Endothelial cell (in vitro differentiated cells): ENCODE measurements around the gene NIM1K. TPM values are rescaled to one million over a fixed set of nuclear protein-coding genes. Genes with fewer than 3 reads are reported as not detected.

Experiments
- DNase-seq: peaks from one replicate; pipeline ENCODE4 v3.0.0; 2021; ENCODE audit warnings: low spot score
- H3K27ac Mint-ChIP-seq: one replicate; pipeline ENCODE4 v1.8.0; 2021; ENCODE audit warnings: mixed read lengths, inconsistent platforms; ENCODE audit not compliant: unreplicated experiment
- H3K27me3 Mint-ChIP-seq: one replicate; pipeline ENCODE4 v1.8.0; 2021; ENCODE audit warnings: mild to moderate bottlenecking, moderate library complexity, mixed read lengths, inconsistent platforms; ENCODE audit not compliant: unreplicated experiment
- H3K36me3 Mint-ChIP-seq: one replicate; pipeline ENCODE4 v1.8.0; 2021; ENCODE audit warnings: mild to moderate bottlenecking, low read depth, mixed read lengths, inconsistent platforms; ENCODE audit not compliant: unreplicated experiment
- H3K4me1 Mint-ChIP-seq: one replicate; pipeline ENCODE4 v1.8.0; 2021; ENCODE audit warnings: mild to moderate bottlenecking, mixed read lengths, inconsistent platforms; ENCODE audit not compliant: unreplicated experiment
- H3K4me3 Mint-ChIP-seq: one replicate; pipeline ENCODE4 v1.8.0; 2021; ENCODE audit warnings: mild to moderate bottlenecking, mixed read lengths, inconsistent platforms; ENCODE audit not compliant: unreplicated experiment
- H3K9me3 Mint-ChIP-seq: one replicate; pipeline ENCODE4 v1.8.0; 2021; ENCODE audit warnings: mixed read lengths, inconsistent platforms; ENCODE audit not compliant: unreplicated experiment
- total RNA-seq: library from RNA; stranded (reverse); fragmentation: NEBNext Ultra II Directional; extraction: Animal tissue kit (Norgen Biotek cat#: 25700); gene quantifications from one replicate; pipeline ENCODE4 v1.2.1, GENCODE V29; 2021; ENCODE audit not compliant: unreplicated experiment
- TF ChIP-seq, protein P1 (sequence below): fragments of 200-600 bp; sonication (generic); IDR thresholded peaks from one replicate; pipeline ENCODE4 v1.5.0; 2021; ENCODE audit warnings: antibody characterized with exemption; ENCODE audit not compliant: unreplicated experiment

The NIM1K gene
- total RNA-seq, 1 donor from 2014 or later, result 0.15 TPM

DNA sequence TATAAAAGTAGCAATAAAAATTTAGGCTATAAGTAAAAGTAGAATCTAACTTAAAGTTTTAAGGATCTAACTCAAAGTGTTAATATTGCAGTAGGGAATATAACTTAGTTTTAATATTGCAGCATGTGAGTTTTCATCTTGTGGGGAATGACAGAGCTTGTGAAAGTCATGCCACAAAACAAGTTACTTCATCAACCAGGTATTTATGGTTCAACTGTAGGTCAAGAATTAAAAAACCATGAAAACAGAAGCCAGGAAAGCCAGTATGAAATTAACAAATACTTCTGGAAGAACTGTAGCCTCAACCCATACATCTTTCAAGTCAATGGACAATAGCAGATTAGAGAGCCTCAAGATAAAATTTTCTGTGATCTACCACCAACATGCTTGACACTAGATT, 102.2 kb downstream of the NIM1K start:
- H3K9me3 Mint-ChIP-seq, result no peaks in the 10 kb centered on the region
- no peak overlapping the region for H3K27ac Mint-ChIP-seq
- TF ChIP-seq, protein P1, sequence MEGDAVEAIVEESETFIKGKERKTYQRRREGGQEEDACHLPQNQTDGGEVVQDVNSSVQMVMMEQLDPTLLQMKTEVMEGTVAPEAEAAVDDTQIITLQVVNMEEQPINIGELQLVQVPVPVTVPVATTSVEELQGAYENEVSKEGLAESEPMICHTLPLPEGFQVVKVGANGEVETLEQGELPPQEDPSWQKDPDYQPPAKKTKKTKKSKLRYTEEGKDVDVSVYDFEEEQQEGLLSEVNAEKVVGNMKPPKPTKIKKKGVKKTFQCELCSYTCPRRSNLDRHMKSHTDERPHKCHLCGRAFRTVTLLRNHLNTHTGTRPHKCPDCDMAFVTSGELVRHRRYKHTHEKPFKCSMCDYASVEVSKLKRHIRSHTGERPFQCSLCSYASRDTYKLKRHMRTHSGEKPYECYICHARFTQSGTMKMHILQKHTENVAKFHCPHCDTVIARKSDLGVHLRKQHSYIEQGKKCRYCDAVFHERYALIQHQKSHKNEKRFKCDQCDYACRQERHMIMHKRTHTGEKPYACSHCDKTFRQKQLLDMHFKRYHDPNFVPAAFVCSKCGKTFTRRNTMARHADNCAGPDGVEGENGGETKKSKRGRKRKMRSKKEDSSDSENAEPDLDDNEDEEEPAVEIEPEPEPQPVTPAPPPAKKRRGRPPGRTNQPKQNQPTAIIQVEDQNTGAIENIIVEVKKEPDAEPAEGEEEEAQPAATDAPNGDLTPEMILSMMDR, result no peak
- H3K4me1 Mint-ChIP-seq, result no peaks in the 10 kb centered on the region
- peaks cover 54% of the 10 kb centered on the region for H3K36me3 Mint-ChIP-seq
- H3K4me3 Mint-ChIP-seq, result peak overlapping the region; percentile 28
- H3K27me3 Mint-ChIP-seq, result peaks cover 1% of the 10 kb centered on the region
- DNase-seq, result no peak

DNA sequence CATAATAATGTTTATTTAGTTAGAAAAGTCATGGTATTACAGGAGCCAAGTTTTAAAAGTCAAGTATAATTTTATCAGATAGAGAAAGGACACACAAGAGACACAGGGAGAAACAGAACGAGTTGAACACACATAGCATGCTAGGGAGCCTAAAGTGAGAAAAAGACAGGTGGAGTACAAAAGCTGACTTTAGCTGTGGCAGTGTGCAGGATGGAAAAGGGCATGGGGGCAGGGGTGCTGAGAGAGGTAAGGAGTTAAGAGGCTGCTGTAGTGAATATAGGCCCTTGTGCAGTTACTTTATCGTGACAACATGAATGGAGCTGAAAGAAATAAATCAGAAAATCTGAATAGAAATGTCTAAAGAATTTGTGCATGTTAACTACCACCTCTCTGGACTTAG, 103.2 kb downstream of the NIM1K start:
- no peak overlapping the region for H3K27ac Mint-ChIP-seq
- H3K27me3 Mint-ChIP-seq, result peaks cover 1% of the 10 kb centered on the region
- H3K9me3 Mint-ChIP-seq, result no peaks in the 10 kb centered on the region
- DNase-seq, result no peak
- H3K4me3 Mint-ChIP-seq, result no peak overlapping the region
- peaks cover 46% of the 10 kb centered on the region for H3K36me3 Mint-ChIP-seq
- no peaks in the 10 kb centered on the region for H3K4me1 Mint-ChIP-seq
- TF ChIP-seq, protein P1, result no peak

DNA sequence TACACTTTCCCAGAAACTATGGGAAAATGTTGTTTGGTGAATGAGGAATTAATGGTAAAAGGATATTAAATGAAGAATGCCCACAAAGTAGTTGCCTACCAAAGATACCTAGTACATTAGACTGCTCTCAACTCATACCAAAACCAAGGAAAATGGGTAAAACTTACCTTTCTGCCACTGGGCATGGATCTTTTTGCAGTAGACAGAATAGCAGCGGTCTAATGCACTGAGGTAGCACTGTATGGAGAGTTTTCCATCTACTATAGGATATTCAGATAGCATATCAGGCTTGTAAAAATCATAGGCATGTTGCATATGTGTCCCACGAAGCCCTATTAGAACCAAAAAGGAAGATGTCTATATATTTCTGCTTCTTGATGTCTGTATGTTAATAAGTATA, 104.8 kb downstream of the NIM1K start:
- Mint-ChIP-seq H3K4me3 (no peak overlapping the region), H3K27me3 (peaks cover 1% of the 10 kb centered on the region), H3K27ac (no peak overlapping the region), H3K36me3 (peaks cover 33% of the 10 kb centered on the region), H3K4me1 (peaks cover 9% of the 10 kb centered on the region), H3K9me3 (no peaks in the 10 kb centered on the region)
- no peak for DNase-seq
- TF ChIP-seq, protein P1, result no peak

DNA sequence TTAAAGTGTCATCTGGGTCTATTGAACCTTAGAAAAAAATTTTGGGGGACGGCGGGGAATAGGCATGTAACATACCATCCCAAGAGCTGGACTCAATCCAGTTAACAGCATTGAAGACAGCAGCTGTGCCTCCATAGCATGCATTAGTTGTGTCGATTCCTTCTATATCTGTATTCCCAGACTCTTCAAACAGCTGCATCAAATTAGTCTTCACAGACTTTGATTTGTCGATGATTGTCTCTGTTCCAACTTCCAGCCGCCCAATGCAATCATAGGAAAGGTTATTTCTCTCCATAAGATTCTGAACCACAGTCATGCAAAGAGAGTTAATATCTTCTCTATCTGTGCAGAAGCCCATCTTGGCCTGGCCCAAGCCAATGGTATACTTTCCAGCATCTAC, 106.4 kb downstream of the NIM1K start:
- TF ChIP-seq, protein P1, result no peak
- H3K27ac Mint-ChIP-seq, result no peak overlapping the region
- peaks cover 23% of the 10 kb centered on the region for H3K4me1 Mint-ChIP-seq
- H3K4me3 Mint-ChIP-seq, result no peak overlapping the region
- H3K36me3 Mint-ChIP-seq, result peaks cover 27% of the 10 kb centered on the region
- peaks cover 1% of the 10 kb centered on the region for H3K27me3 Mint-ChIP-seq
- H3K9me3 Mint-ChIP-seq, result no peaks in the 10 kb centered on the region
- no peak for DNase-seq

DNA sequence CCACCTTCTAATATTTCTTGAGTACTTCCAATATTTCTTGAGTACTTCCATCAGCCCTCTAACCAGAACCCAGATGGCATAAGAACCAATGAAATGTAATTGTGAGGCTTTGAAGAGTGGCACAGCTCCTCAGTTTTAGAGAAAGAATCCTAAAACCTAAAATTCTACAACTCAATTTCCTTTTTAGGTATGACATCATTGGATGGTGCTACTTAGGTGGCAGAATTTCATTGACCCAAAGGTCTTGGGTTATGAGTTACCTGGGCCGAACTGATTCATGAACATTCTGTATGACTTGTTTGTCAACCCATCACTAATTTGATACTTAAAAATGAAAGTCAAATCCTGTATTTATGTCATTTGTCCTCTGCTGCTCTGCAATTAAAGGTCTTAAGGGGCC, 108.1 kb downstream of the NIM1K start:
- Mint-ChIP-seq H3K36me3 (peaks cover 18% of the 10 kb centered on the region), H3K4me1 (peaks cover 31% of the 10 kb centered on the region), H3K27me3 (peaks cover under 1% of the 10 kb centered on the region), H3K27ac (no peak overlapping the region), H3K4me3 (no peak overlapping the region), H3K9me3 (no peaks in the 10 kb centered on the region)
- no peak for DNase-seq
- TF ChIP-seq, protein P1, result no peak
